Hepatocyte (in vitro differentiated cells): ENCODE results near the gene SERINC2.

ENCODE experiments used
- CTCF ChIP-seq: fragments of 200-600 bp; sonication (generic); IDR thresholded peaks from 2 replicates; pipeline ENCODE4 v1.5.1; 2016; ENCODE audit warnings: antibody characterized with exemption, mild to moderate bottlenecking; ENCODE audit not compliant: poor library complexity
- EZH2 ChIP-seq: fragments of 200-600 bp; sonication (generic); IDR thresholded peaks from 2 replicates; pipeline ENCODE4 v1.6.1; 2016; ENCODE audit warnings: antibody characterized with exemption, mild to moderate bottlenecking, borderline replicate concordance
- EZH2phosphoT487 ChIP-seq: fragments of 200-600 bp; sonication (generic); IDR thresholded peaks from one replicate; pipeline ENCODE4 v1.6.1; 2018; ENCODE audit warnings: antibody characterized with exemption, mild to moderate bottlenecking, low read depth, moderate library complexity; ENCODE audit not compliant: unreplicated experiment, severe bottlenecking

- TF ChIP-seq EZH2 (no peak), CTCF (no peak), EZH2phosphoT487 (no peak)
Observed at GRCh38 chr1:31428436-31429221, 15.6 kb downstream of the SERINC2 start.
